GM19467 (cell line): ENCODE results near the gene RPL18A.

Source experiments
- ATAC-seq: cut with Tn5 transposase; IDR thresholded peaks from one replicate; pipeline ENCODE4 v1.9.1; 2021; ENCODE audit warnings: mild to moderate bottlenecking, moderate library complexity; ENCODE audit not compliant: unreplicated experiment

Gene RPL18A

GRCh38 chr19:17908244-17908643 is 48.5 kb downstream of the RPL18A start:
- ATAC-seq: no peak

DNA sequence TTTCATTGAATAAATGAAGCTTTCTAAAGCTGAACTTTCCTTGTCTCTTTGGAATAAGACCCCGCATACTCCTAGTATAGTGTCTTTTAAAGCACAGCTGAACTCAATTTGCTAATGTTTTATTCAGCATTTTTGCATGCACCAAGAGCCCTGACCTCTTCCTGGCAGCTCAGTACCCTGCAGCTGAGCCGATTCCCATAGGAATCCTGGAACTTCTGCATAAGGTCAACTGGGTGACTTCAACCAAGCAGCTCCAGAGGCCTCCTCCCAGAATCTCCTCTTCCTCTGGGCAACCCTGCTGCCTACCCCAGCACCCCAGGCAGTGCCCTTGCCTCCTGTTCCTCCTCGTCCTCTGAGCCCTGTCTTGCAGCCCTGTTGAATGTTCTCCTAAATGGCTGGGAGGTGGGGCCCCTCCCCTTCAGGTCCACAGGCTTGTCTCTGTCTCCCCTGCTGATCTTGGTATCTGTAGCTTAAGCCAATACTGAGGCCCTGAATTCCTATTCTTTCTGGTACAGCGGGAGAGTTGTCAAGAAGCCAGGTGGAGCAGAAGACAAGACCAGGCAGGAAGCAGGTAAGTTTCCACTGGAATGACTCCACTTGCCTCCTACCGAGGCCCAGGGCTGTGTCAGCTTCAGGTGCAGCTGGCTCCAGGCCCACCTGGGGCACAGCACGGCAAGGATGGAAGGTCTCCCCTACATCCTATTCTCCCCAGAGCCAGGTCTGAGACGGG is 49.5 kb downstream of the RPL18A start:
- ATAC-seq: no peak

DNA sequence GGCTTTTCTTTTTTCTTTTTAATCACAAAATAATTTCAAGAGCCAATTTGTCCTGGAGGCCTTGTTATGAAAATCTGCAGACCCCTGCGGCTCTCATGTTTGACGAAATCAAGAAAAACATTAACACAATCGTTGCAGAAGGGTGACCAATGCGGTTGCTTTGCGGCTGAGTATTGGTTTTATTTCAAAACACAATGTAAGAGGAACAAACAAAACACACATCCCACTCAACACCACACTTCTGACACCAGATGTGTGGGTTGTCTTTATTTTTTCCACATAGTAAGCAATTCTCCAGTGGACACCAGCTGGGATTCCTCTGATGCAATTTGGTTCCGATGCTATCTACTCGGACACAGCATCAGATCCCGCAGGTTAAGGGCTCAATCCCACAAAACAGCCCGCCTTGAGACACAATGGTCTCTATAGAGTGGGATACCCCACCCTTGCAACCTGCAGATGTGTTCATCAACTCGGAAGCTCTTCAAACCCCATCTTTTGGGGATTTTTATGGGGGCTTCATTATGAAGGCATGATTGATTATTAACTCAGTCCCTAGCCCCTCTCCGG is 51.2 kb downstream of the RPL18A start:
- no peak for ATAC-seq
